Measurements from ENCODE around the gene HEXIM2.

- TF ChIP-seq CTCF (conservative IDR thresholded peaks at IDR 0.05; ENCODE audit: low read depth, low read length), result no peak
- no peak for TF ChIP-seq POLR2A (IDR thresholded peaks at IDR 0.05; ENCODE audit: low read depth, low read length)
- TF ChIP-seq SMC3 (IDR thresholded peaks at IDR 0.05; ENCODE audit: low read depth, low read length), result no peak
- no peak for TF ChIP-seq CHD1 (IDR thresholded peaks at IDR 0.05; ENCODE audit: low read depth, low read length)
- TF ChIP-seq RAD21 (IDR thresholded peaks at IDR 0.05; ENCODE audit: low read length), result no peak
- no peak for TF ChIP-seq BHLHE40 (IDR thresholded peaks at IDR 0.05; ENCODE audit: low read depth, low read length)
- TF ChIP-seq CEBPB (IDR thresholded peaks at IDR 0.05; ENCODE audit: low read depth, low read length), result no peak
- TF ChIP-seq RFX5 (IDR thresholded peaks at IDR 0.05; ENCODE audit: low read depth, low read length), result no peak
- TF ChIP-seq MAZ (IDR thresholded peaks at IDR 0.05; ENCODE audit: borderline replicate concordance, low read depth, low read length), result no peak
Observed at GRCh38 chr17:45149669-45150664, 11.7 kb upstream of the HEXIM2 start.

Data from IMR-90 (cell line).